GM18873 (cell line): ENCODE data around the gene TMIGD3.

Source experiments
- ATAC-seq: cut with Tn5 transposase; IDR thresholded peaks from one replicate; pipeline ENCODE4 v1.9.1; 2021; ENCODE audit warnings: mild to moderate bottlenecking, moderate library complexity, moderate number of reproducible peaks; ENCODE audit not compliant: unreplicated experiment, low FRiP score

Gene TMIGD3

GRCh38 chr1:111450185-111450584 lies 53.2 kb downstream of the TMIGD3 start:
- ATAC-seq: no peak

- no peak for ATAC-seq
These were observed 53.8 kb downstream of the TMIGD3 start for GRCh38 chr1:111449703-111450017.

- peak; percentile 95 for ATAC-seq
These were observed 54.3 kb downstream of the TMIGD3 start, which contains the start of the genes ATP5PB and WDR77 for GRCh38 chr1:111448918-111449702. Gene ATP5PB (plus strand): TSS chr1:111449464. CDS start chr1:111449542, 78 bp downstream. Gene WDR77 (minus strand): TSS chr1:111449256. CDS start chr1:111449169, 87 bp downstream.

- ATAC-seq: no peak
These were observed 54.9 kb downstream of the TMIGD3 start for GRCh38 chr1:111448482-111448917.

- ATAC-seq: no peak
These were observed 56.2 kb downstream of the TMIGD3 start for GRCh38 chr1:111446967-111447892.

- ATAC-seq: no peak
These were observed 56.9 kb downstream of the TMIGD3 start for GRCh38 chr1:111446546-111446945.

GRCh38 chr1:111444031-111444430 lies 59.4 kb downstream of the TMIGD3 start:
- no peak for ATAC-seq

GRCh38 chr1:111442457-111442856 lies 61.0 kb downstream of the TMIGD3 start:
- ATAC-seq: no peak

GRCh38 chr1:111441573-111442192 lies 61.8 kb downstream of the TMIGD3 start:
- no peak for ATAC-seq

GRCh38 chr1:111439461-111440351 lies 63.7 kb downstream of the TMIGD3 start:
- ATAC-seq: no peak

- no peak for ATAC-seq
These were observed 66.7 kb downstream of the TMIGD3 start for GRCh38 chr1:111436726-111437125.
